Measurements from ENCODE around the gene SMG7.

Gene SMG7

GRCh38 chr1:183466781-183467180, 5.5 kb upstream of the SMG7 start:
- no peak overlapping the region for H3K4me3 ChIP-seq (ENCODE audit: low read length)
- TF ChIP-seq CTCF (IDR thresholded peaks at IDR 0.05; ENCODE audit: insufficient read depth, low read depth, low read length, missing control alignments), result no peak
- DNase-seq (ENCODE audit: low read depth), result no peak

GRCh38 chr1:183467687-183468086, 4.6 kb upstream of the SMG7 start:
- peak; percentile 81 for DNase-seq (ENCODE audit: low read depth)
- no peak overlapping the region for H3K4me3 ChIP-seq (ENCODE audit: low read length)
- no peak for TF ChIP-seq CTCF (IDR thresholded peaks at IDR 0.05; ENCODE audit: insufficient read depth, low read depth, low read length, missing control alignments)

- H3K4me3 ChIP-seq (ENCODE audit: low read length), result peak overlapping the region; percentile 89
- peak; percentile 37 for TF ChIP-seq CTCF (IDR thresholded peaks at IDR 0.05; ENCODE audit: insufficient read depth, low read depth, low read length, missing control alignments)
- peak; percentile 80 for DNase-seq (ENCODE audit: low read depth)
Measured at GRCh38 chr1:183470147-183470960, 1.9 kb upstream of the SMG7 start.

- peak; percentile 72 for DNase-seq (ENCODE audit: low read depth)
Measured at GRCh38 chr1:183470961-183471742, 1.1 kb upstream of the SMG7 start.

GRCh38 chr1:183471743-183472487, 384 bp upstream of the SMG7 start:
- H3K4me3 ChIP-seq (ENCODE audit: low read length), result peak overlapping the region; percentile 89
- DNase-seq (ENCODE audit: low read depth), result peak; percentile 96
- TF ChIP-seq CTCF (IDR thresholded peaks at IDR 0.05; ENCODE audit: insufficient read depth, low read depth, low read length, missing control alignments), result peak; percentile 9

More at GRCh38 chr1:183470961-183471742, 1.1 kb upstream of the SMG7 start:
- peak overlapping the region; percentile 89 for H3K4me3 ChIP-seq (ENCODE audit: low read length)
- no peak for TF ChIP-seq CTCF (IDR thresholded peaks at IDR 0.05; ENCODE audit: insufficient read depth, low read depth, low read length, missing control alignments)

GRCh38 chr1:183473217-183473536, 878 bp downstream of the SMG7 start:
- no peak for DNase-seq (ENCODE audit: low read depth)
- TF ChIP-seq CTCF (IDR thresholded peaks at IDR 0.05; ENCODE audit: insufficient read depth, low read depth, low read length, missing control alignments), result no peak
- H3K4me3 ChIP-seq (ENCODE audit: low read length), result peak overlapping the region; percentile 89
